HG02943 (cell line): Measurements from ENCODE around the gene RAD9B.
"Not testable (repeated sequence)": the region's sequence is repeated elsewhere in the genome, so short reads cannot be mapped to it uniquely, and the experiment has no call there.

Source experiments
- ATAC-seq: cut with Tn5 transposase; IDR thresholded peaks from one replicate; pipeline ENCODE4 v1.9.1; 2021; ENCODE audit warnings: mild to moderate bottlenecking, low read depth, moderate library complexity; ENCODE audit not compliant: unreplicated experiment

RAD9B gene

GRCh38 chr12:110501752-110502738 is at the start of gene RAD9B, which contains the start of gene VPS29:
TSS of gene RAD9B (plus strand) at chr12:110502331. CDS start at chr12:110502338, 7 bp downstream.
TSS of gene VPS29 (minus strand) at chr12:110502111. CDS start at chr12:110502051, 60 bp downstream.
- ATAC-seq: peak; percentile 89

- ATAC-seq: no peak
Measured at GRCh38 chr12:110453569-110454296, 48.4 kb upstream of the RAD9B start.

- ATAC-seq: no peak
Measured at GRCh38 chr12:110458756-110459155, 43.4 kb upstream of the RAD9B start.

- ATAC-seq: not testable (repeated sequence)
Measured at GRCh38 chr12:110461189-110461588, 40.9 kb upstream of the RAD9B start.

GRCh38 chr12:110465024-110465423 is 37.1 kb upstream of the RAD9B start:
- no peak for ATAC-seq

- ATAC-seq: not testable (repeated sequence)
Measured at GRCh38 chr12:110465765-110466164, 36.4 kb upstream of the RAD9B start.

- no peak for ATAC-seq
Measured at GRCh38 chr12:110466791-110467190, 35.3 kb upstream of the RAD9B start.

- ATAC-seq: no peak
Measured at GRCh38 chr12:110467847-110468213, 34.3 kb upstream of the RAD9B start.

- peak; percentile 66 for ATAC-seq
Measured at GRCh38 chr12:110468214-110469048, 33.7 kb upstream of the RAD9B start, which contains the start of the genes FAM216A and GPN3. TSS of gene FAM216A (plus strand) at chr12:110468845. CDS start at chr12:110468876, 31 bp downstream. TSS of gene GPN3 (minus strand) at chr12:110468257. CDS start at chr12:110468203, 54 bp downstream.

- ATAC-seq: no peak
Measured at GRCh38 chr12:110475426-110475825, 26.7 kb upstream of the RAD9B start.

GRCh38 chr12:110498984-110499706 is 3.0 kb upstream of the RAD9B start:
- ATAC-seq: no peak

- ATAC-seq: peak; percentile 21
Measured at GRCh38 chr12:110501399-110501751, 756 bp upstream of the RAD9B start.

GRCh38 chr12:110503432-110503831 is 1.3 kb downstream of the RAD9B start:
- no peak for ATAC-seq

- ATAC-seq: no peak
Measured at GRCh38 chr12:110505332-110505731, 3.2 kb downstream of the RAD9B start.

GRCh38 chr12:110508071-110508586 is 6.0 kb downstream of the RAD9B start:
- no peak for ATAC-seq

- ATAC-seq: no peak
Measured at GRCh38 chr12:110513842-110514241, 11.7 kb downstream of the RAD9B start.

GRCh38 chr12:110514363-110514762 is 12.2 kb downstream of the RAD9B start:
- no peak for ATAC-seq

GRCh38 chr12:110516995-110517394 is 14.9 kb downstream of the RAD9B start:
- no peak for ATAC-seq

- not testable (repeated sequence) for ATAC-seq
Measured at GRCh38 chr12:110518014-110518413, 15.9 kb downstream of the RAD9B start.
